GM21528 (cell line): ENCODE data around the gene GSTA5.
"Not testable (repeated sequence)": the region's sequence is repeated elsewhere in the genome, so short reads cannot be mapped to it uniquely, and the experiment has no call there.

Source experiments
- ATAC-seq: cut with Tn5 transposase; IDR thresholded peaks from one replicate; pipeline ENCODE4 v1.9.1; 2021; ENCODE audit warnings: mild to moderate bottlenecking, moderate library complexity; ENCODE audit not compliant: unreplicated experiment, low FRiP score

Gene GSTA5

GRCh38 chr6:52799272-52799671, 41.3 kb downstream of the GSTA5 start:
- not testable (repeated sequence) for ATAC-seq

GRCh38 chr6:52794366-52794765, 46.2 kb downstream of the GSTA5 start:
- not testable (repeated sequence) for ATAC-seq

- ATAC-seq: no peak
Measured at GRCh38 chr6:52790861-52791260, 49.8 kb downstream of the GSTA5 start.

GRCh38 chr6:52789658-52790057, 51.0 kb downstream of the GSTA5 start:
- not testable (repeated sequence) for ATAC-seq

GRCh38 chr6:52788478-52788877, 52.1 kb downstream of the GSTA5 start:
- no peak for ATAC-seq

GRCh38 chr6:52787917-52788316, 52.7 kb downstream of the GSTA5 start:
- ATAC-seq: no peak

GRCh38 chr6:52786249-52786956, 54.2 kb downstream of the GSTA5 start:
- ATAC-seq: no peak

GRCh38 chr6:52782696-52783274, 57.8 kb downstream of the GSTA5 start:
- ATAC-seq: not testable (repeated sequence)

- ATAC-seq: not testable (repeated sequence)
Measured at GRCh38 chr6:52782209-52782608, 58.4 kb downstream of the GSTA5 start.
